ENCODE data around the gene MYL9. TPM values are rescaled to one million over a fixed set of nuclear protein-coding genes. Genes with fewer than 3 reads are reported as not detected.

MYL9 gene
- total and polyA plus RNA-seq, 2 of the 4 experiments (the other 2 are of a cell fraction), result 97.5 to 425 TPM

DNA sequence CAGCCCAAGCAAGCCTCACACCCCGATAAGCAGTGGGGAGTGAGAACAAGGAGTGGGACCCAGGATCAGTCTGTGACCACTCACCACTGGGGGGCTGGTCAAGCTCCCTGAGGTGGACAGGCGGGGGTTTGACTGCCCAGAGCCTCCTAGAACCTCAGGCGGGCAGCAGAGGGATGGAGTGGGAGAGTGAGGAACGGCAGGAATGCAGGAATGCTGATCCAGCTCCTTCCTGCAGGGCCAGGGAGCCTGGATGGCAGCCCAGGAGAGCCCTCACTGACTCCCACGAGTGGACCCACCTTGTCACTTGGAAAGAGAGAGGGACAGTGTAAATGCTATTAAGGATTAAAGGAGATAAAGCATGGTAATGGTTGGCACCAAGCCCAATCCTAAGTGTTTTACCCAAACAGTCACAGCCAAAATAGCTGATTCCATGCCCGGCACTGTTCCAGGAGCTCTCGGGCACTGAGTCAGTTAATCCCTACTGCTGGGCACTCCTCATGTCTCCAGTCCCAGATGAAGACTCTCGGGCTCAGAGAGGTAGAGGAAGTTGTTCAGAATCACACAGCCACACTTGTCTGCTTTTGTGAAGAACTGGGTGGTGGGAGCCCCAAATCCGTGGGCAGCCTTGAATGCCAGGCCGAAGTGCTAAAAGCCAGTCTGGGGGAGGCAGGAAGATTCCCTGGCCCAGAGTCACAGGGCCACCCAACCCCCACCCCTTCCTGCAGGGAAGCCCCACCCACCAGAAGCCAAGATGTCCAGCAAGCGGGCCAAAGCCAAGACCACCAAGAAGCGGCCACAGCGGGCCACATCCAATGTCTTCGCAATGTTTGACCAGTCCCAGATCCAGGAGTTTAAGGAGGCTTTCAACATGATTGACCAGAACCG lies 3.1 kb downstream of the MYL9 start:
- peaks cover 46% of the 10 kb centered on the region for H3K36me3 ChIP-seq (ENCODE audit: control insufficient read depth, insufficient read depth, low read length)
- H2BK15ac ChIP-seq (ENCODE audit: low read depth, low read length), result no peak overlapping the region
- peak overlapping the region; percentile 89; the same call in 1 of the 2 replicates for H3K4me3 ChIP-seq (ENCODE audit: insufficient read depth, low read depth, low read length)
- intact Hi-C loops (cut with micrococcal nuclease), result loop anchor here (5.0 kb wide), 1 partner anchor 332 kb away; no protein-coding TSS in a partner anchor
- dilution Hi-C loops (cut with HindIII; ENCODE audit: low sequenced_read_pairs, unreplicated experiment), result no loop called here
- no peak overlapping the region for H2BK120ac ChIP-seq (ENCODE audit: low read depth, low read length)
- ChIA-PET CTCF (no interaction called here), POLR2A (ENCODE audit: unreplicated experiment) (no interaction called here)
- H3K4me2 ChIP-seq (ENCODE audit: low read depth, low read length), result peak overlapping the region; percentile 79
- peak overlapping the region; percentile 71 for H2BK5ac ChIP-seq (ENCODE audit: low read depth, low read length, poor library complexity, severe bottlenecking)
- peaks cover 80% of the 10 kb centered on the region for H4K20me1 ChIP-seq (ENCODE audit: insufficient read depth, low read length)
- ATAC-seq (ENCODE audit: low read depth) (peak; percentile 6), DNase-seq (peak; percentile 68)
- peak overlapping the region; percentile 77 for H3K4ac ChIP-seq (ENCODE audit: low read depth, low read length)
- peak overlapping the region; percentile 99 for H3K27ac ChIP-seq (ENCODE audit: insufficient read depth, low read length)
- H3K14ac ChIP-seq (replicated peaks; ENCODE audit: low read depth, low read length), result peak overlapping the region; percentile 85; the same call in 1 of the 2 replicates
- peak overlapping the region; percentile 99 for H3K9ac ChIP-seq (ENCODE audit: low read depth, low read length)
- peak overlapping the region; percentile 100 for H2AK9ac ChIP-seq (replicated peaks; ENCODE audit: low read depth, low read length, poor library complexity)
- peak overlapping the region; percentile 17 for H2AFZ ChIP-seq (replicated peaks; ENCODE audit: low read length, poor library complexity)
- peak overlapping the region; percentile 87; the same call in 1 of the 2 replicates for H3K23ac ChIP-seq (ENCODE audit: low read depth, low read length)
- no peak overlapping the region for H3K56ac ChIP-seq (ENCODE audit: extremely low read depth, insufficient read depth, low read length)
- in situ Hi-C loops (cut with MboI; ENCODE audit: low sequenced_read_pairs), result no loop called here
- H3K18ac ChIP-seq (ENCODE audit: low read depth, low read length), result no peak overlapping the region; the same call in 1 of the 2 replicates
- H2AK5ac ChIP-seq (ENCODE audit: low read depth, low read length), result peak overlapping the region; percentile 69
- no peak overlapping the region for H4K91ac ChIP-seq (ENCODE audit: insufficient read depth, low read depth, low read length)
- no peak overlapping the region for H2BK20ac ChIP-seq (ENCODE audit: low read depth, low read length)
- no peak overlapping the region for H4K5ac ChIP-seq (ENCODE audit: low read depth, low read length)
- no TSS peak for BruUV-seq (replicated peaks)
- no peaks in the 10 kb centered on the region for H3K9me3 ChIP-seq (ENCODE audit: control insufficient read depth, insufficient read depth, low read length)
- H3K9me1 ChIP-seq (ENCODE audit: insufficient read depth, low read length), result peaks cover 26% of the 10 kb centered on the region
- peaks cover 27% of the 10 kb centered on the region for H3K4me1 ChIP-seq (ENCODE audit: control insufficient read depth, insufficient read depth, low read length)
- no peak for TF ChIP-seq SMC3 (IDR thresholded peaks at IDR 0.05; ENCODE audit: low read depth, low read length)
- TF ChIP-seq MAFK (IDR thresholded peaks at IDR 0.05; ENCODE audit: low read depth, low read length), result peak; percentile 55; the same call in 1 of the 2 replicates
- 68% methylated on average over 8 of the region's 15 CpGs; no CpG with 5 or more reads in 1 of the 2 experiments for WGBS, 2 experiments (ENCODE audit: extremely low coverage in 2 of 2, insufficient read length in 1 of 2)
- H4K8ac ChIP-seq (ENCODE audit: low read depth in 2 of 2, low read length in 2 of 2), result peak overlapping the region in 1 of 2 experiments; percentile 48; a peak in 1 of 4 replicates
- no peaks in the 10 kb centered on the region for H3K27me3 ChIP-seq (ENCODE audit: control insufficient read depth, insufficient read depth, low read length)
- H3K79me1 ChIP-seq (ENCODE audit: low read depth in 1 of 2, low read length in 2 of 2), result peaks cover 23 to 84% of the 10 kb centered on the region in 2 experiments; a peak in 3 of 4 replicates
